HG03103 (cell line): ENCODE data around the gene PLCB4.

Experiments
- ATAC-seq: cut with Tn5 transposase; IDR thresholded peaks from one replicate; pipeline ENCODE4 v1.9.1; 2021; ENCODE audit warnings: low read depth; ENCODE audit not compliant: unreplicated experiment

PLCB4 gene

DNA sequence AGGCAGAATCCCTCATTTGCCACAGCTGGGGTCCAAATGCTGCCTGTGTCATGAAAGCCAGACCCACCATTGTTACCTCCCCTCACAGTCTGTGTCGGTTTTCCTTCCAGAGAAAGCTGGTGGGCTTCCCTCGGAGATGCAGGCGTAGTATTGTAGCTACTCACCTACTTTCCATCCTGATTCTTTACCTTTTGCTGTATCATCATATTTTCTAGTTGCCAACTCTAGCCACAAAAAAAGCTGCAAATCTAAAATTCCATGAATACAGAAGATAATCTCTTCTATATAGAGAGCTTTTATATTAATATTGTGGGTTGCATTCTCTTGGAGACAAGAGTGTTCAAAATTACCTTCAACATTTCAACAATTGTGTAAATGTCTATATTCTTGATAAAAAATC lies 347.5 kb downstream of the PLCB4 start:
- no peak for ATAC-seq

- ATAC-seq, result no peak
Observed at GRCh38 chr20:9417665-9418064, 348.8 kb downstream of the PLCB4 start.

- no peak for ATAC-seq
Observed at GRCh38 chr20:9422321-9423057, 353.6 kb downstream of the PLCB4 start.

- ATAC-seq, result no peak
Observed at GRCh38 chr20:9424551-9424950, 355.7 kb downstream of the PLCB4 start.

GRCh38 chr20:9427430-9428291 lies 358.8 kb downstream of the PLCB4 start:
- no peak for ATAC-seq

DNA sequence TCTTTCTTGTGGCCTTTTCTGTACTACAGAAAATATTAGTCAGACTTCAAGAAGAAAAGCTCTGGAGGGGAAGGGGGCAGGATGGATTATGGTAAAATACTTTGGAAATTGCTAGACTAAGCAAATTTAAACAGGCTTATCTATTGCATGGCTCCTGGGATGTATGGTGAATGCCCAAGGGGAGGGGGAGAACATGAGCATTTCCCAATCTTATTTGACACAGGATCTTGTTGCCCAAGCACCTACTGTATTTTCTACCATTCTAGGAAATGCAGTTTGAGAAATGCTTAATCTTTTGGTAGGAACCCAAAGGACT lies 359.4 kb downstream of the PLCB4 start:
- no peak for ATAC-seq

DNA sequence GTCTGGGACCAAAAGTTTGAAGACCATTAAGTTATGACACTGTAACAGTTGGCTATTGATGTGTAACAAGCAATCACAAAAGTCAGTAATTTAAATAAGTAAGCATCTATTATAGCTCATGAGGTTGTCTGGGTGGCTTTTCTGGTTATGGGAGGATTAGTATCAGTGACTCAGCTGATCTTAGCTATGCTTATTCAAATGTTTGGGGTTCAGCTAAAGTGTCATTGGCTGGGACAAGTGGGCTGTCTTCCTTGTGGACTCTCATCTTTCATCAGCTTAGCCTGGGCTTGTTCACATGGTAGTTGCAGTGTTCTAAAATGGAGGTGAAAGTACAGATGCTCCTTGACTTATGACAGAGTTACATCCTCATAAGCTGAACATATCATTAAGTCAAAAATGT lies 370.9 kb downstream of the PLCB4 start:
- ATAC-seq, result no peak

DNA sequence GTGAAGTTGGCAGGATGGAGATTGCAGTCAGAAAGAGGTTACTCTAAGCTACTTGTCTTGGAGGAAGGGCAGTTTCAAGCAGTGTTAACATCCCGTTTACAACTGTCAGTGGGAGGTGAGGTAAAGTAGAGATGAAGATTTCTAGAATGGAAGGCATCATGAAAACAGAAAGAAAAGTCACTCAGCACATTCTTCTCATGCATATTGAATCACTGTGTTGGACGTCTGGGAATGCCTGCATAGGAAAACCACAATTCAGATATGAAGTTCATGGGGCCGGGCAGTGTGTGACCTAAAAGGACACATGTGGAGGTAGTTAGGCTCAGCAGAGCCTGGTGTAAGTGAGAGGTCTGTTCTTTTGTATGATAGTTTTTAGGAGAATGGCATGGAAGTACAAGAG lies 372.0 kb downstream of the PLCB4 start:
- ATAC-seq, result no peak

- no peak for ATAC-seq
Observed at GRCh38 chr20:9441948-9442347, 373.1 kb downstream of the PLCB4 start.

GRCh38 chr20:9442858-9443257 lies 374.0 kb downstream of the PLCB4 start:
- no peak for ATAC-seq

DNA sequence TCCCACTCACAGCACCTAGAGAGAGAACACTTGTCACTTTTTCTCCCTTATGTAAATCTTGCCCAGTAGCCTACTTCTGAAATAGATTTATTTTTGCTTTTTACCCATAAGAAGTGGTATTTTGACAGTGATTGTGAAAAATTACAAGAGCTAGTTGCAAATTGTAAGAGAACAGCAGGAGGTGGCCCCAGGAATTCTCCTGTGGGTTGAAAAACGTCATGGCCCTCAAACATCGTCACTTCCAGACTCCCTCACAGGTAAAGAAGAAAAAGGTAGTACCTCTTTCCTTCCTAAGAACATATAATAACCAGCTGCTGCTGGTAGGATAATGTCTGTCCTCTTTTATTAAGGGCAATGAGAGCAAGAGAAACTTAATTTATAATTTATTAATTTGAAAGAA lies 376.0 kb downstream of the PLCB4 start:
- no peak for ATAC-seq

DNA sequence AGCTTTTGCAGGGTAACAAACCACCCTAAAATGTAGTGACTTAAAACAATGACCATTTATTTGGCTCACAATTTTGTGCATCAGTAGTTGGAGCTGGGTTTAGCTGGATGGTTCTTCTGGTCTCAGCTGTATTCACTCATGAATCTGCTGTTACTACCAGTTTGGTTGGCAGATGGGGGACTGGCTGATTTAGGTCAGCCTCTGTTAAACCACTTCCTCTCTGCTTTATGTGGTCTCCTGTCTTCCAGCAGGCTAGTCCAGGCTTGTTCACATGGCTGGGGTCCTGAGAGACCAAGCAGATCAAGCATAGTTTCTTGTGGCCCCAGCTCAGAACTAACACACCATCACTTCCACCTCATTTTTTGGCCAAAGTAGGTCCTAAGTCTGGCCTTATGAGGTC lies 378.3 kb downstream of the PLCB4 start:
- ATAC-seq, result no peak

- no peak for ATAC-seq
Observed at GRCh38 chr20:9453201-9453600, 384.3 kb downstream of the PLCB4 start.

DNA sequence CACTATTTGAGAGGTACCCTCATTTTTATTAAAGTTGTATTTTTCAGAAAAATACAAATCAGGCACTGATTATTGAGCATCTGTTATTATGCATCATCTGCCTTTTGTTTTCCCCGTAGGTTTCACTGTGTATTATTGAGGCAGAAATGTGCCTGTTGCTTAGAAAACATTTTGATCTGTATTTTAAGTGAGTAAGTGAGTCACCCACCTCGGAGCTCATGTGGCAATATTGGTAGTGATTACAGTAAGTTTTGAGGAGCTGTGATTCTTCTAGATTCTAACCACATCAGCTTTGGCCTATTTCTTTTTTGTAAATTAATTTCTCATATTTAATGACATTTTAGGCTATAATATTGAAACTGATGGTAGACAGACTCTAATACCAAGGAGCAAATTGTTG lies 385.9 kb downstream of the PLCB4 start:
- no peak for ATAC-seq

DNA sequence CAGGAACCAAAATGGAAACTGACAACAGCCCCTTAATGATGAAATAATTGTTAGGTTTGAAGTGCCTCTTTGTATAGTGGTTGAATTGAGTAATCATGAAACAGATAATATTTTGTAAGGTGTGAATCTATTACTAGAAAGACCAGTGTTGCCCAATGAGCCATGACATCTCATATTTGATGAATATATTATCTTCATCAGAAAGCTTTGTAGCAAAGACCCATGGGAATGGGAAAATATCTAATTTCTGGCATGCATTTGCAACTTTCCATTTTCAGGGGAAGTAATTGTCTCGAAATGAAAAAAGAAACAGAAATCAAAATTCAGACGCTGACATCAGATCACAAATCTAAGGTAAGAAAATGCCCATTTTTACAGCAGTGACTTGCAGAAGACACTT lies 388.2 kb downstream of the PLCB4 start:
- ATAC-seq, result no peak

GRCh38 chr20:9458138-9458796 lies 389.4 kb downstream of the PLCB4 start:
- ATAC-seq, result no peak

DNA sequence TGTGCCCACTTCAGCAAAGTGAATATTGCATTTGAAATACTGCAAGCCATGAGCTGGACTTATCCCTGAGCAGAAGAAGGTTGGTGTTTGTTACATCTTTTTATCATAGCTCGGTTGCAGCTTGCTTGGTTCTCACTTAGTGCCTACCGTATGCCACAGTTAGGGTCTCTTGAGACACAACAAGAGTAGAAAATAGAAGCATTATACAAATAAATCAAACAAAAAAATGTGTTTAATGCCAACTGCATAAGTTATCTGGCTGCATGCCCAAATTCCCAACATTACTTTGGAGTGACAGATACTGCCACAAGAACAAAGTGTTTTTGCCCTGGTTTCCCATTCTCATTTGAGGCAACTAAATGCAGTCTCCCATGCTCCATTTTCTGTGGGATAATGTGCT lies 391.6 kb downstream of the PLCB4 start:
- ATAC-seq, result no peak

GRCh38 chr20:9467995-9468394 lies 399.1 kb downstream of the PLCB4 start:
- no peak for ATAC-seq

GRCh38 chr20:9474835-9475415 lies 406.0 kb downstream of the PLCB4 start:
- ATAC-seq, result no peak

- ATAC-seq, result no peak
Observed at GRCh38 chr20:9475456-9475855, 406.6 kb downstream of the PLCB4 start.

DNA sequence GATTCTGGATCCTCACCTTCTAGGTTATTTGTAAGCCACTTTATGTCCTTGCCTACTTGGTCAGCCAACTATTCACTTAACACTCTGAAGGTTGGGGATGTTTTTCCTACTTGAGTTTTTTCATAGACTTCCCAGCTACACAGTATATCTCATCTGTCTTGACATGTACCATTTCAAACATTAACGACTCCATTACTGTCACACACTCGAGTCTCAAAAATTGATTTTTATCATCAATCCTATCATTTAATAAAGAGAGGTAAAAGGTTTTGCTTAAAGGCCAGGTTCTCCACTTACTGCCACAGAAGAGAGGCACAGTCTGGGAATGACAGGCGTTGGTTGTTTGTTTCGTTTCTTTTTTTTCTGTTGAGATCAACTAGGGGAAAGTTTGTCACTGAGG lies 407.3 kb downstream of the PLCB4 start:
- ATAC-seq, result no peak
